Measurements from ENCODE around the gene FPR2.

Gene FPR2

DNA sequence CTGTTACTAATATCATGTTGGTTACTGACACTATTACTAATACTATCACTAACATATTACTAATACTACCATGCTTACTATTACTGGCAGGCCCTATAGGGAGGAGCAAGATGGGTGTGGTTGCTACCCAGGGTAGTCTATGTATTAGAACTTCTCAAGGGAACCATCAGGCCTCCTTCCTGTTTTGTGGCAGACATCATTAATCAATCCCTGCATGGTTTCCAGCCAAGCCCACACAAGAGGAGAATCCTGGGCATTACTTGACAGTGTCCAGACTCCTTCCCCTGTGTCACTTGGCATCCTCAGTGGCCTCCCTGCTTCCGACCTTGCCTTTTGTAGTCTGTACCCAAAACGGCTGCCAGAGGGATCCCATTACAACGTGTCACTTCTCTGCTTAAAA lies 46.1 kb upstream of the FPR2 start:
- Histone ChIP-seq H3K4me3 (IDR thresholded peaks at IDR 0.05; ENCODE audit: insufficient read depth, low read depth, low read length) (no peak overlapping the region), H3K79me2 (ENCODE audit: insufficient read depth, low read depth) (no peaks in the 10 kb centered on the region), H3K36me3 (ENCODE audit: insufficient read depth) (no peaks in the 10 kb centered on the region), H2AFZ (ENCODE audit: low read depth) (no peak overlapping the region), H3K4me1 (ENCODE audit: low read depth, poor library complexity, severe bottlenecking) (no peaks in the 10 kb centered on the region), H3K27ac (no peak overlapping the region), H4K20me1 (ENCODE audit: insufficient read depth) (no peaks in the 10 kb centered on the region), H3K9ac (no peak overlapping the region), H3K4me2 (no peak overlapping the region), H3K27me3 (ENCODE audit: insufficient read depth, low read depth) (no peaks in the 10 kb centered on the region)
- TF ChIP-seq CTCF (conservative IDR thresholded peaks at IDR 0.05; ENCODE audit: low read depth, low read length): no peak

DNA sequence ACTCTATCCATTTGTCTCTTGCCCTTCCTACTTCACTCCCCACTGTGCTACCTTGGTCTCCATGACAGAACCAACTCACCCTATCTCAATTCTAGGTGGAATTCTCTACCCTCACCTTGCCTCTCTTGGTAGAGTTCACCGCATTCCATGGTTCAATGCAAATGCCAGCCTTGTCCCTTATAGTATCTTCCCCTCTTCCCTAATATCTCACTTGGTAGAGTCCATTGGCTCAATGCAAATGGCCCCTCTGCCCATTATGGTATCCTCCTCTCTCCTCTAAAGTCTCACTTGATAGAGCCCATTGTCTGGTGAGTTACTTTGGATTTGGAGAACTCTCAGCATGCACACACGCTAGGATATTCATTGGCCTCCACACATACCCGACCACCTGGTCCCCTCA lies 45.1 kb upstream of the FPR2 start:
- H3K9ac ChIP-seq: no peak overlapping the region
- no peaks in the 10 kb centered on the region for H3K27me3 ChIP-seq (ENCODE audit: insufficient read depth, low read depth)
- TF ChIP-seq CTCF (conservative IDR thresholded peaks at IDR 0.05; ENCODE audit: low read depth, low read length): no peak
- H3K4me3 ChIP-seq (IDR thresholded peaks at IDR 0.05; ENCODE audit: insufficient read depth, low read depth, low read length): no peak overlapping the region
- H3K36me3 ChIP-seq (ENCODE audit: insufficient read depth): no peaks in the 10 kb centered on the region
- no peaks in the 10 kb centered on the region for H3K79me2 ChIP-seq (ENCODE audit: insufficient read depth, low read depth)
- H3K4me1 ChIP-seq (ENCODE audit: low read depth, poor library complexity, severe bottlenecking): no peaks in the 10 kb centered on the region
- H3K27ac ChIP-seq: no peak overlapping the region
- H3K4me2 ChIP-seq: no peak overlapping the region
- H4K20me1 ChIP-seq (ENCODE audit: insufficient read depth): no peaks in the 10 kb centered on the region
- no peak overlapping the region for H2AFZ ChIP-seq (ENCODE audit: low read depth)

GRCh38 chr19:51716925-51717324 lies 44.1 kb upstream of the FPR2 start:
- Histone ChIP-seq H4K20me1 (ENCODE audit: insufficient read depth) (no peaks in the 10 kb centered on the region), H3K4me3 (IDR thresholded peaks at IDR 0.05; ENCODE audit: insufficient read depth, low read depth, low read length) (no peak overlapping the region), H3K36me3 (ENCODE audit: insufficient read depth) (no peaks in the 10 kb centered on the region), H3K9ac (no peak overlapping the region), H3K27ac (no peak overlapping the region), H3K4me1 (ENCODE audit: low read depth, poor library complexity, severe bottlenecking) (no peaks in the 10 kb centered on the region), H3K79me2 (ENCODE audit: insufficient read depth, low read depth) (no peaks in the 10 kb centered on the region), H3K4me2 (no peak overlapping the region), H3K27me3 (ENCODE audit: insufficient read depth, low read depth) (no peaks in the 10 kb centered on the region), H2AFZ (ENCODE audit: low read depth) (no peak overlapping the region)
- no peak for TF ChIP-seq CTCF (conservative IDR thresholded peaks at IDR 0.05; ENCODE audit: low read depth, low read length)

DNA sequence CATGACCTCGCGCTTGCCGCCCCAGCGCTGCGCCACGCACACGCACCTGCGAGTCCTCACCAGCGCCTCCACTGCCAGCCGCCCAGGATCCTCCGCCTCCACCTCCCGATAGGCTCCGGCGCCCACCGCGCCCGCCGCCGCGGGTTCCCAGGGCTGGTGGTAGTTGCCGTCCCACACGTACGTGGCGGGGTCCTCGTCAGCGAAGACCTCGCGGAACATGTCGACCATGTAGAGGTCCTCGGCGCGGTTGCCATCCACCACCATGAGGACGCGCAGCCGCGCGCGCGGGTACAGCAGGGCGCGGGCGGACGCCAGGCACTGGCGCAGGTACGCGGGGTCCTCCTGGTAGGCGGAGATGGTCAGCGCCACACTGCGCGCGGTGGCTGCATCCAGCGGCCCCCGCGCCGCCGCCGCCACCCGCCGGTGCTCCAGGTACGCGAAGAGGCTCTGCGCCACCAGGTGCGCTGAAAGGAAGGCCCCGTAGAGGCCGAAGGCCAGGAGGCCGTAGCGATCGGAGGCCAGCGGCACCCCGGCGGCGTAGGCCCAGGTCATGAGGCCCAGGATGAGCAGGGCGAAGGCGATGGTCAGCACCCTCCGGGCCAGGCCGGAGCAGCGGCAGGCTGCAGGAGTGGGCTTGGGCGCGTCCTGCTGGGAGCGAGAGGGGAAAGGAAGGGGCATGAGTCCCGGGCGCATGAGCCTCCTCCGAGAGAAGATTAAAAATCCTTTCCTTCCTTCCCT lies 41.6 kb upstream of the FPR2 start:
- TF ChIP-seq CTCF (conservative IDR thresholded peaks at IDR 0.05; ENCODE audit: low read depth, low read length): no peak
- Histone ChIP-seq H3K36me3 (ENCODE audit: insufficient read depth) (no peaks in the 10 kb centered on the region), H3K27ac (no peak overlapping the region), H3K79me2 (ENCODE audit: insufficient read depth, low read depth) (no peaks in the 10 kb centered on the region), H2AFZ (ENCODE audit: low read depth) (no peak overlapping the region), H4K20me1 (ENCODE audit: insufficient read depth) (no peaks in the 10 kb centered on the region), H3K4me2 (no peak overlapping the region), H3K9ac (no peak overlapping the region), H3K4me3 (IDR thresholded peaks at IDR 0.05; ENCODE audit: insufficient read depth, low read depth, low read length) (no peak overlapping the region), H3K4me1 (ENCODE audit: low read depth, poor library complexity, severe bottlenecking) (no peaks in the 10 kb centered on the region), H3K27me3 (ENCODE audit: insufficient read depth, low read depth) (no peaks in the 10 kb centered on the region)
